ENCODE measurements around the gene ING4.

- no peak for TF ChIP-seq CTCF (IDR thresholded peaks at IDR 0.05; ENCODE audit: extremely low read depth in 1 of 2, insufficient read depth in 1 of 2, low read depth in 1 of 2, low read length in 2 of 2)
- TF ChIP-seq POLR2AphosphoS5 (IDR thresholded peaks at IDR 0.05; ENCODE audit: insufficient read depth, low read depth, low read length): no peak
- TF ChIP-seq POLR2A (IDR thresholded peaks at IDR 0.05; ENCODE audit: low read depth, low read length): no peak
- TF ChIP-seq FOS (IDR thresholded peaks at IDR 0.05; ENCODE audit: borderline replicate concordance, insufficient read depth, low read length): no peak
- no peak for TF ChIP-seq GATA2 (IDR thresholded peaks at IDR 0.05; ENCODE audit: insufficient read depth, insufficient read length, low read depth, low read length)
- TF ChIP-seq JUN (IDR thresholded peaks at IDR 0.05; ENCODE audit: borderline replicate concordance, insufficient read depth, insufficient read length, low read depth): no peak
- TF ChIP-seq MYC (IDR thresholded peaks at IDR 0.05; ENCODE audit: low read depth, low read length): no peak
Measured at GRCh38 chr12:6602526-6602925, 60.4 kb downstream of the ING4 start.
